ENCODE data around the gene PATE1.

PATE1 gene

DNA sequence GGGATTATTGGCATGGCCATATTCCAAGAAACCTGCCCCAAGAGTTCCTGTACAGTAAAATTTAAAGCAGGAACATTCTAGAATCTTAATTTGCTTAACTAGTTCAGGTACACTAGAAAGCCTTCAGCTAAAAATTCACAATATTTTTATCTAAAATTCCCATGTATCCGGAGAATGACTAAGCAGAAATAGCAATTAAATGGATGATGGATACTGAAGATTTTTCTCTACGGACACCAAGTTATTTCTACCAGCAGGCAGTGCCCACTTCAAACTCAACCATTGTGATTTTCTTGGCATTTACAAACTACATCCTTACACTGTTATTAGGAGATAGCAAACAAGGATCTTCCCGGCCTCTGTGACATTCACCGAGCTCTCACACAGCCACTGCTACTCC is 44.7 kb downstream of the PATE1 start:
- no peaks in the 10 kb centered on the region for H3F3A ChIP-seq (ENCODE audit: control insufficient read depth, insufficient read depth)
- no peaks in the 10 kb centered on the region for H3K36me3 ChIP-seq (ENCODE audit: control insufficient read depth, low read length)
- H3K79me2 ChIP-seq (ENCODE audit: control insufficient read depth, low read length) = no peaks in the 10 kb centered on the region
- H3K4me2 ChIP-seq (ENCODE audit: low read length) = no peak overlapping the region
- no peak overlapping the region for H3K4me3 ChIP-seq (ENCODE audit: low read length)
- TF ChIP-seq CTCF (IDR thresholded peaks at IDR 0.05; ENCODE audit: low read depth, low read length, poor library complexity, severe bottlenecking) = no peak
- no peaks in the 10 kb centered on the region for H3K9me3 ChIP-seq (ENCODE audit: control insufficient read depth, insufficient read depth, low read length)
- H3K27ac ChIP-seq (ENCODE audit: low read depth, low read length) = no peak overlapping the region
- H3K27me3 ChIP-seq (ENCODE audit: control insufficient read depth, low read length) = no peaks in the 10 kb centered on the region
- no peaks in the 10 kb centered on the region for H3K9me2 ChIP-seq (replicated peaks; ENCODE audit: control insufficient read depth, low read length)
- H4K20me1 ChIP-seq (ENCODE audit: control insufficient read depth, insufficient read depth, low read depth, low read length) = no peaks in the 10 kb centered on the region
- no peaks in the 10 kb centered on the region for H3K4me1 ChIP-seq (ENCODE audit: control insufficient read depth, low read length)

DNA sequence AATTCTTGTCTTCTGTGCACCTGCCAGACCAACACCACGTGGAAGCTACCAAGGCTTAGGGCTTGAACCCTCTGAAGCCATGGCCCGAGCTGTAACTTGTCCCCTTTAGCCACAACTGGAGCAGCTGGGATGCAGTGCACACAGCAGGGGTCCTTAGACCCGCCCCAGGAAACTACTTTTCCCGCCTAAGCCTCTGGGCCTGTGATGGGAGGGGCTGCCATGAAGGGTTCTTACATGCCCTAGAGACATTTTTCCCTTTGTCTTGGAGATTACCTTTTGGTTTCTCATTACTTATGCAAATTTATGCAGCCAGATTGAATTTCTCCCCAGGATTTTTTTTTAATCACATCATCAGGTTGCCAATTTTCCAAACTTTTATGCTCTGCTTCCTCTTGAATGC is 51.6 kb downstream of the PATE1 start:
- Histone ChIP-seq H3F3A (ENCODE audit: control insufficient read depth, insufficient read depth) (no peaks in the 10 kb centered on the region), H4K20me1 (ENCODE audit: control insufficient read depth, insufficient read depth, low read depth, low read length) (no peaks in the 10 kb centered on the region), H3K9me3 (ENCODE audit: control insufficient read depth, insufficient read depth, low read length) (peaks cover 6% of the 10 kb centered on the region; the same call in 1 of the 2 replicates), H3K27me3 (ENCODE audit: control insufficient read depth, low read length) (no peaks in the 10 kb centered on the region), H3K4me3 (ENCODE audit: low read length) (no peak overlapping the region), H3K36me3 (ENCODE audit: control insufficient read depth, low read length) (no peaks in the 10 kb centered on the region), H3K79me2 (ENCODE audit: control insufficient read depth, low read length) (no peaks in the 10 kb centered on the region), H3K4me2 (ENCODE audit: low read length) (no peak overlapping the region), H3K27ac (ENCODE audit: low read depth, low read length) (no peak overlapping the region), H3K9me2 (replicated peaks; ENCODE audit: control insufficient read depth, low read length) (no peaks in the 10 kb centered on the region), H3K4me1 (ENCODE audit: control insufficient read depth, low read length) (no peaks in the 10 kb centered on the region)
- TF ChIP-seq CTCF (IDR thresholded peaks at IDR 0.05; ENCODE audit: low read depth, low read length, poor library complexity, severe bottlenecking) = no peak
- TF ChIP-seq EZH2phosphoT487 (IDR thresholded peaks at IDR 0.05; ENCODE audit: borderline replicate concordance, low read length) = no peak
